ENCODE results near the gene CTPS2.

DNA sequence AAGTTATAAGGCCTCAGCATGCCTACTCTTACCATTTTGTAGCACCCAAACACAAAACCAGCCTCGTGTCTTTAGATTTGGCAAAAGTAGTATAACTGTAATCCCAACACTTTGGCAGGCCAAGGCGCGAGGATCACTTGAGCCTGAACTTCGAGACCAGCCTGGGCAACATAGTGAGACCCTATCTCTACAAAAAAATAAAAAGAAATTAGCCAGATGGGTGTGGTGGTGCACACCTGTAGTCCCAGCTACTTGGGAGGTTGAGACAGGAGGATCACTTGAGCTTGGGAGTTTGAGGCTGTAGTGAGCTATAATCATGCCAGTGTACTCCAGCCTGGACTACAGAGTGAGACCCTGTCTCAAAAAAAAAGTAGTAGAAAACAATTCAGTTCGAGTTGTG lies 24.6 kb upstream of the CTPS2 start:
- TF ChIP-seq POLR2AphosphoS5 (IDR thresholded peaks at IDR 0.05; ENCODE audit: low read depth): no peak
- TF ChIP-seq, protein P1, sequence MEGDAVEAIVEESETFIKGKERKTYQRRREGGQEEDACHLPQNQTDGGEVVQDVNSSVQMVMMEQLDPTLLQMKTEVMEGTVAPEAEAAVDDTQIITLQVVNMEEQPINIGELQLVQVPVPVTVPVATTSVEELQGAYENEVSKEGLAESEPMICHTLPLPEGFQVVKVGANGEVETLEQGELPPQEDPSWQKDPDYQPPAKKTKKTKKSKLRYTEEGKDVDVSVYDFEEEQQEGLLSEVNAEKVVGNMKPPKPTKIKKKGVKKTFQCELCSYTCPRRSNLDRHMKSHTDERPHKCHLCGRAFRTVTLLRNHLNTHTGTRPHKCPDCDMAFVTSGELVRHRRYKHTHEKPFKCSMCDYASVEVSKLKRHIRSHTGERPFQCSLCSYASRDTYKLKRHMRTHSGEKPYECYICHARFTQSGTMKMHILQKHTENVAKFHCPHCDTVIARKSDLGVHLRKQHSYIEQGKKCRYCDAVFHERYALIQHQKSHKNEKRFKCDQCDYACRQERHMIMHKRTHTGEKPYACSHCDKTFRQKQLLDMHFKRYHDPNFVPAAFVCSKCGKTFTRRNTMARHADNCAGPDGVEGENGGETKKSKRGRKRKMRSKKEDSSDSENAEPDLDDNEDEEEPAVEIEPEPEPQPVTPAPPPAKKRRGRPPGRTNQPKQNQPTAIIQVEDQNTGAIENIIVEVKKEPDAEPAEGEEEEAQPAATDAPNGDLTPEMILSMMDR (conservative IDR thresholded peaks at IDR 0.05; ENCODE audit: low read depth in 2 of 2): no peak
- TF ChIP-seq EZH2 (IDR thresholded peaks at IDR 0.05; ENCODE audit: low read depth, unreplicated experiment): no peak
- TF ChIP-seq, protein P2, sequence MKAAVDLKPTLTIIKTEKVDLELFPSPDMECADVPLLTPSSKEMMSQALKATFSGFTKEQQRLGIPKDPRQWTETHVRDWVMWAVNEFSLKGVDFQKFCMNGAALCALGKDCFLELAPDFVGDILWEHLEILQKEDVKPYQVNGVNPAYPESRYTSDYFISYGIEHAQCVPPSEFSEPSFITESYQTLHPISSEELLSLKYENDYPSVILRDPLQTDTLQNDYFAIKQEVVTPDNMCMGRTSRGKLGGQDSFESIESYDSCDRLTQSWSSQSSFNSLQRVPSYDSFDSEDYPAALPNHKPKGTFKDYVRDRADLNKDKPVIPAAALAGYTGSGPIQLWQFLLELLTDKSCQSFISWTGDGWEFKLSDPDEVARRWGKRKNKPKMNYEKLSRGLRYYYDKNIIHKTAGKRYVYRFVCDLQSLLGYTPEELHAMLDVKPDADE (IDR thresholded peaks at IDR 0.05): no peak
- no peak for TF ChIP-seq JUNB (IDR thresholded peaks at IDR 0.05; ENCODE audit: unreplicated experiment)
- TF ChIP-seq EZH2phosphoT487 (IDR thresholded peaks at IDR 0.05; ENCODE audit: unreplicated experiment): no peak
- TF ChIP-seq, protein P3, sequence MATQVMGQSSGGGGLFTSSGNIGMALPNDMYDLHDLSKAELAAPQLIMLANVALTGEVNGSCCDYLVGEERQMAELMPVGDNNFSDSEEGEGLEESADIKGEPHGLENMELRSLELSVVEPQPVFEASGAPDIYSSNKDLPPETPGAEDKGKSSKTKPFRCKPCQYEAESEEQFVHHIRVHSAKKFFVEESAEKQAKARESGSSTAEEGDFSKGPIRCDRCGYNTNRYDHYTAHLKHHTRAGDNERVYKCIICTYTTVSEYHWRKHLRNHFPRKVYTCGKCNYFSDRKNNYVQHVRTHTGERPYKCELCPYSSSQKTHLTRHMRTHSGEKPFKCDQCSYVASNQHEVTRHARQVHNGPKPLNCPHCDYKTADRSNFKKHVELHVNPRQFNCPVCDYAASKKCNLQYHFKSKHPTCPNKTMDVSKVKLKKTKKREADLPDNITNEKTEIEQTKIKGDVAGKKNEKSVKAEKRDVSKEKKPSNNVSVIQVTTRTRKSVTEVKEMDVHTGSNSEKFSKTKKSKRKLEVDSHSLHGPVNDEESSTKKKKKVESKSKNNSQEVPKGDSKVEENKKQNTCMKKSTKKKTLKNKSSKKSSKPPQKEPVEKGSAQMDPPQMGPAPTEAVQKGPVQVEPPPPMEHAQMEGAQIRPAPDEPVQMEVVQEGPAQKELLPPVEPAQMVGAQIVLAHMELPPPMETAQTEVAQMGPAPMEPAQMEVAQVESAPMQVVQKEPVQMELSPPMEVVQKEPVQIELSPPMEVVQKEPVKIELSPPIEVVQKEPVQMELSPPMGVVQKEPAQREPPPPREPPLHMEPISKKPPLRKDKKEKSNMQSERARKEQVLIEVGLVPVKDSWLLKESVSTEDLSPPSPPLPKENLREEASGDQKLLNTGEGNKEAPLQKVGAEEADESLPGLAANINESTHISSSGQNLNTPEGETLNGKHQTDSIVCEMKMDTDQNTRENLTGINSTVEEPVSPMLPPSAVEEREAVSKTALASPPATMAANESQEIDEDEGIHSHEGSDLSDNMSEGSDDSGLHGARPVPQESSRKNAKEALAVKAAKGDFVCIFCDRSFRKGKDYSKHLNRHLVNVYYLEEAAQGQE (IDR thresholded peaks at IDR 0.05; ENCODE audit: unreplicated experiment): no peak
- no peak for TF ChIP-seq ZNF114 (CRISPR knock-in tag; IDR thresholded peaks at IDR 0.05)
- TF ChIP-seq STAT1 (IDR thresholded peaks at IDR 0.05; ENCODE audit: unreplicated experiment): no peak
- TF ChIP-seq CREB1 (CRISPR knock-in tag; IDR thresholded peaks at IDR 0.05; ENCODE audit: low read depth): no peak
- TF ChIP-seq NANOG (IDR thresholded peaks at IDR 0.05; ENCODE audit: borderline replicate concordance): no peak
- TF ChIP-seq, protein P4, sequence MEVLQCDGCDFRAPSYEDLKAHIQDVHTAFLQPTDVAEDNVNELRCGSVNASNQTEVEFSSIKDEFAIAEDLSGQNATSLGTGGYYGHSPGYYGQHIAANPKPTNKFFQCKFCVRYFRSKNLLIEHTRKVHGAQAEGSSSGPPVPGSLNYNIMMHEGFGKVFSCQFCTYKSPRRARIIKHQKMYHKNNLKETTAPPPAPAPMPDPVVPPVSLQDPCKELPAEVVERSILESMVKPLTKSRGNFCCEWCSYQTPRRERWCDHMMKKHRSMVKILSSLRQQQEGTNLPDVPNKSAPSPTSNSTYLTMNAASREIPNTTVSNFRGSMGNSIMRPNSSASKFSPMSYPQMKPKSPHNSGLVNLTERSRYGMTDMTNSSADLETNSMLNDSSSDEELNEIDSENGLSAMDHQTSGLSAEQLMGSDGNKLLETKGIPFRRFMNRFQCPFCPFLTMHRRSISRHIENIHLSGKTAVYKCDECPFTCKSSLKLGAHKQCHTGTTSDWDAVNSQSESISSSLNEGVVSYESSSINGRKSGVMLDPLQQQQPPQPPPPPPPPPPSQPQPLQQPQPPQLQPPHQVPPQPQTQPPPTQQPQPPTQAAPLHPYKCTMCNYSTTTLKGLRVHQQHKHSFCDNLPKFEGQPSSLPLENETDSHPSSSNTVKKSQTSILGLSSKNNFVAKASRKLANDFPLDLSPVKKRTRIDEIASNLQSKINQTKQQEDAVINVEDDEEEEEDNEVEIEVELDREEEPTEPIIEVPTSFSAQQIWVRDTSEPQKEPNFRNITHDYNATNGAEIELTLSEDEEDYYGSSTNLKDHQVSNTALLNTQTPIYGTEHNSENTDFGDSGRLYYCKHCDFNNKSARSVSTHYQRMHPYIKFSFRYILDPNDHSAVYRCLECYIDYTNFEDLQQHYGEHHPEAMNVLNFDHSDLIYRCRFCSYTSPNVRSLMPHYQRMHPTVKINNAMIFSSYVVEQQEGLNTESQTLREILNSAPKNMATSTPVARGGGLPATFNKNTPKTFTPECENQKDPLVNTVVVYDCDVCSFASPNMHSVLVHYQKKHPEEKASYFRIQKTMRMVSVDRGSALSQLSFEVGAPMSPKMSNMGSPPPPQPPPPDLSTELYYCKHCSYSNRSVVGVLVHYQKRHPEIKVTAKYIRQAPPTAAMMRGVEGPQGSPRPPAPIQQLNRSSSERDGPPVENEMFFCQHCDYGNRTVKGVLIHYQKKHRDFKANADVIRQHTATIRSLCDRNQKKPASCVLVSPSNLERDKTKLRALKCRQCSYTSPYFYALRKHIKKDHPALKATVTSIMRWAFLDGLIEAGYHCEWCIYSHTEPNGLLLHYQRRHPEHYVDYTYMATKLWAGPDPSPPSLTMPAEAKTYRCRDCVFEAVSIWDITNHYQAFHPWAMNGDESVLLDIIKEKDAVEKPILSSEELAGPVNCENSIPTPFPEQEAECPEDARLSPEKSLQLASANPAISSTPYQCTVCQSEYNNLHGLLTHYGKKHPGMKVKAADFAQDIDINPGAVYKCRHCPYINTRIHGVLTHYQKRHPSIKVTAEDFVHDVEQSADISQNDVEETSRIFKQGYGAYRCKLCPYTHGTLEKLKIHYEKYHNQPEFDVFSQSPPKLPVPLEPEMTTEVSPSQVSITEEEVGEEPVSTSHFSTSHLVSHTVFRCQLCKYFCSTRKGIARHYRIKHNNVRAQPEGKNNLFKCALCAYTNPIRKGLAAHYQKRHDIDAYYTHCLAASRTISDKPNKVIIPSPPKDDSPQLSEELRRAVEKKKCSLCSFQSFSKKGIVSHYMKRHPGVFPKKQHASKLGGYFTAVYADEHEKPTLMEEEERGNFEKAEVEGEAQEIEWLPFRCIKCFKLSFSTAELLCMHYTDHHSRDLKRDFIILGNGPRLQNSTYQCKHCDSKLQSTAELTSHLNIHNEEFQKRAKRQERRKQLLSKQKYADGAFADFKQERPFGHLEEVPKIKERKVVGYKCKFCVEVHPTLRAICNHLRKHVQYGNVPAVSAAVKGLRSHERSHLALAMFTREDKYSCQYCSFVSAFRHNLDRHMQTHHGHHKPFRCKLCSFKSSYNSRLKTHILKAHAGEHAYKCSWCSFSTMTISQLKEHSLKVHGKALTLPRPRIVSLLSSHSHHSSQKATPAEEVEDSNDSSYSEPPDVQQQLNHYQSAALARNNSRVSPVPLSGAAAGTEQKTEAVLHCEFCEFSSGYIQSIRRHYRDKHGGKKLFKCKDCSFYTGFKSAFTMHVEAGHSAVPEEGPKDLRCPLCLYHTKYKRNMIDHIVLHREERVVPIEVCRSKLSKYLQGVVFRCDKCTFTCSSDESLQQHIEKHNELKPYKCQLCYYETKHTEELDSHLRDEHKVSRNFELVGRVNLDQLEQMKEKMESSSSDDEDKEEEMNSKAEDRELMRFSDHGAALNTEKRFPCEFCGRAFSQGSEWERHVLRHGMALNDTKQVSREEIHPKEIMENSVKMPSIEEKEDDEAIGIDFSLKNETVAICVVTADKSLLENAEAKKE (CRISPR knock-in tag; IDR thresholded peaks at IDR 0.05): no peak
